SK-N-SH treated with all-trans-retinoic acid at 6 μM for 48 hours (cell line): Measurements from ENCODE around the gene XCR1.
"Not testable (repeated sequence)": the region's sequence is repeated elsewhere in the genome, so short reads cannot be mapped to it uniquely, and the experiment has no call there.

Experiments
- ATAC-seq: fragments of 200-7000 bp; cut with Tn5 transposase; 3 replicates; pipeline ENCODE4 v1.9.1; 2020; ENCODE audit warnings: mild to moderate bottlenecking, moderate library complexity
- ARNTL ChIP-seq: fragments of 450-650 bp; formaldehyde crosslinking; IDR thresholded peaks from 2 replicates; pipeline ENCODE4 v1.5.0; 2020; ENCODE audit warnings: low read depth, mild to moderate bottlenecking, moderate library complexity, borderline replicate concordance
- CREB5 ChIP-seq: fragments of 250-450 bp; sonication (Bioruptor Pico); IDR thresholded peaks from 2 replicates; pipeline ENCODE4 v1.5.1; 2020; ENCODE audit warnings: low read depth, mild to moderate bottlenecking, moderate library complexity
- CSDC2 ChIP-seq: fragments of 250-450 bp; sonication (Bioruptor Pico); IDR thresholded peaks from 2 replicates; pipeline ENCODE4 v1.5.0; 2020; ENCODE audit warnings: mild to moderate bottlenecking, moderate library complexity
- GLIS3 ChIP-seq: fragments of 250-450 bp; sonication (Bioruptor Pico); IDR thresholded peaks from 2 replicates; pipeline ENCODE4 v1.5.0; 2020; ENCODE audit warnings: mild to moderate bottlenecking, moderate library complexity
- ISL1 ChIP-seq: fragments of 250-450 bp; sonication (Bioruptor Pico); IDR thresholded peaks from 2 replicates; pipeline ENCODE4 v2.1.2; 2022; ENCODE audit warnings: mild to moderate bottlenecking, moderate library complexity
- OSR1 ChIP-seq: fragments of 250-450 bp; sonication (Bioruptor Pico); IDR thresholded peaks from 2 replicates; pipeline ENCODE4 v1.8.0; 2022; ENCODE audit warnings: moderate library complexity, mild to moderate bottlenecking, inconsistent platforms
- PATZ1 ChIP-seq: fragments of 250-450 bp; sonication (Bioruptor Pico); IDR thresholded peaks from 2 replicates; pipeline ENCODE4 v1.8.0; 2020; ENCODE audit warnings: mild to moderate bottlenecking, moderate library complexity, borderline replicate concordance
- POU6F1 ChIP-seq: fragments of 250-450 bp; sonication (Bioruptor Pico); IDR thresholded peaks from 2 replicates; pipeline ENCODE4 v1.8.0; 2021; ENCODE audit warnings: low read depth, mild to moderate bottlenecking, moderate library complexity, borderline replicate concordance
- PPARA ChIP-seq: fragments of 250-450 bp; sonication (Bioruptor Pico); IDR thresholded peaks from 2 replicates; pipeline ENCODE4 v1.5.0; 2020; ENCODE audit warnings: mild to moderate bottlenecking, borderline replicate concordance
- RARB ChIP-seq: fragments of 250-450 bp; sonication (Bioruptor Pico); IDR thresholded peaks from 2 replicates; pipeline ENCODE4 v1.8.0; 2021; ENCODE audit warnings: mild to moderate bottlenecking, moderate library complexity
- SNAI2 ChIP-seq: fragments of 250-450 bp; sonication (Bioruptor Pico); IDR thresholded peaks from 2 replicates; pipeline ENCODE4 v1.5.0; 2020; ENCODE audit warnings: mild to moderate bottlenecking, moderate library complexity
- TCF4 ChIP-seq: fragments of 250-450 bp; sonication (Bioruptor Pico); IDR thresholded peaks from 2 replicates; pipeline ENCODE4 v1.8.0; 2021; ENCODE audit warnings: mild to moderate bottlenecking, moderate library complexity, borderline replicate concordance
- ZNF565 ChIP-seq: fragments of 450-650 bp; formaldehyde crosslinking; conservative IDR thresholded peaks from 2 replicates; pipeline ENCODE4 v1.5.0; 2020; ENCODE audit warnings: low read depth, mild to moderate bottlenecking, moderate library complexity
- ZNF70 ChIP-seq: fragments of 450-650 bp; formaldehyde crosslinking; IDR thresholded peaks from 2 replicates; pipeline ENCODE4 v1.5.0; 2020; ENCODE audit warnings: mild to moderate bottlenecking, moderate library complexity
- ZNF8 ChIP-seq: fragments of 450-650 bp; formaldehyde crosslinking; IDR thresholded peaks from 2 replicates; pipeline ENCODE4 v1.5.0; 2020; ENCODE audit warnings: mild to moderate bottlenecking, moderate library complexity

The XCR1 gene

GRCh38 chr3:46052531-46052930 is 25.2 kb upstream of the XCR1 start:
- TF ChIP-seq ARNTL (CRISPR knock-in tag) (no peak), ZNF70 (CRISPR knock-in tag) (no peak), CREB5 (CRISPR knock-in tag) (no peak), PATZ1 (CRISPR knock-in tag) (no peak), OSR1 (CRISPR knock-in tag) (no peak), ISL1 (CRISPR knock-in tag) (no peak), PPARA (no peak), TCF4 (no peak), ZNF565 (CRISPR knock-in tag) (no peak), GLIS3 (no peak), CSDC2 (CRISPR knock-in tag) (no peak), RARB (no peak), POU6F1 (CRISPR knock-in tag) (no peak), ZNF8 (CRISPR knock-in tag) (no peak)
- no peak for ATAC-seq

GRCh38 chr3:46049093-46049492 is 21.8 kb upstream of the XCR1 start:
- TF ChIP-seq OSR1 (CRISPR knock-in tag) = no peak
- no peak for TF ChIP-seq ZNF8 (CRISPR knock-in tag)
- no peak for TF ChIP-seq SNAI2 (CRISPR knock-in tag)
- TF ChIP-seq, all 23 proteins: peak for 0
- ATAC-seq = no peak

- not testable (repeated sequence) for ATAC-seq
Observed at GRCh38 chr3:46046231-46046630, 18.9 kb upstream of the XCR1 start.

- no peak for ATAC-seq
- TF ChIP-seq ISL1 (CRISPR knock-in tag) = no peak
- TF ChIP-seq PATZ1 (CRISPR knock-in tag) = no peak
- TF ChIP-seq, all 23 proteins: peak for 0
Observed at GRCh38 chr3:46038916-46039315, 11.6 kb upstream of the XCR1 start.

- ATAC-seq = not testable (repeated sequence)
Observed at GRCh38 chr3:46038071-46038470, 10.8 kb upstream of the XCR1 start.

GRCh38 chr3:46036191-46036590 is 8.9 kb upstream of the XCR1 start:
- ATAC-seq = no peak
- TF ChIP-seq POU6F1 (CRISPR knock-in tag) = no peak
- TF ChIP-seq SNAI2 (CRISPR knock-in tag) = no peak
- TF ChIP-seq RARB = no peak
